K562 (cell line): Measurements from ENCODE around the gene EMC10. TPM values are rescaled to one million over a fixed set of nuclear protein-coding genes. Genes with fewer than 3 reads are reported as not detected.
A peak's percentile ranks its signal among the peaks of the same experiment; 100 is the strongest.

Experiments used
- ARNT ChIP-seq, 2 experiments: fragments of 450-650 bp; IDR thresholded peaks; 2 replicates each; pipeline ENCODE4 v1.6.1; 2016; ENCODE audit warnings: mild to moderate bottlenecking in 1 of 2
- ATF4 ChIP-seq: fragments of 450-650 bp; formaldehyde crosslinking; IDR thresholded peaks from 2 replicates; pipeline ENCODE4 v1.4.0; 2022; ENCODE audit warnings: mild to moderate bottlenecking, moderate library complexity
- CHCHD3 ChIP-seq: fragments of 250-450 bp; sonication (Bioruptor Pico); IDR thresholded peaks from 2 replicates; pipeline ENCODE4 v2.1.2; 2022; ENCODE audit warnings: mild to moderate bottlenecking
- ETV5 ChIP-seq: sonication (generic); formaldehyde crosslinking; IDR thresholded peaks from 2 replicates; pipeline ENCODE4 v1.4.0; 2020; ENCODE audit warnings: low read depth, mild to moderate bottlenecking, missing genetic modification reagents
- EWSR1 ChIP-seq: fragments of 450-650 bp; IDR thresholded peaks from 2 replicates; pipeline ENCODE4 v1.6.1; 2018; ENCODE audit warnings: borderline replicate concordance, mild to moderate bottlenecking, low read depth, moderate library complexity; ENCODE audit not compliant: partially characterized antibody
- GABPB2 ChIP-seq: fragments of 250-450 bp; sonication (Bioruptor Pico); conservative IDR thresholded peaks from 2 replicates; pipeline ENCODE4 v1.5.1; 2021; ENCODE audit warnings: mild to moderate bottlenecking
- GTF2F1 ChIP-seq: IDR thresholded peaks from 2 replicates; pipeline ENCODE4 v1.6.1; 2011; ENCODE audit warnings: low read depth, low read length, improper control_type of control experiment
- HNRNPLL ChIP-seq: fragments of 200-400 bp; formaldehyde crosslinking; IDR thresholded peaks from 2 replicates; pipeline ENCODE4 v1.6.1; 2017; ENCODE audit warnings: low read length, low read depth, mild to moderate bottlenecking; ENCODE audit not compliant: poor library complexity, severe bottlenecking
- JUNB ChIP-seq: fragments of 450-650 bp; formaldehyde crosslinking; conservative IDR thresholded peaks from 2 replicates; pipeline ENCODE4 v1.4.0; 2020; ENCODE audit warnings: mild to moderate bottlenecking
- MCM3 ChIP-seq: fragments of 450-650 bp; IDR thresholded peaks from 2 replicates; pipeline ENCODE4 v1.6.1; 2016
- MED1 ChIP-seq: sonication (generic); formaldehyde crosslinking; IDR thresholded peaks from 2 replicates; pipeline ENCODE4 v1.8.1; 2023; ENCODE audit warnings: missing genetic modification reagents, borderline replicate concordance
- MTA2 ChIP-seq: fragments of 450-650 bp; IDR thresholded peaks from 2 replicates; pipeline ENCODE4 v1.6.1; 2016; ENCODE audit warnings: low read depth
- NCOA4 ChIP-seq: fragments of 450-650 bp; IDR thresholded peaks from 2 replicates; pipeline ENCODE4 v1.6.1; 2018; ENCODE audit warnings: mild to moderate bottlenecking; ENCODE audit not compliant: partially characterized antibody
- PCBP1 ChIP-seq: fragments of 200-400 bp; formaldehyde crosslinking; IDR thresholded peaks from 2 replicates; pipeline ENCODE4 v1.6.1; 2018; ENCODE audit warnings: mild to moderate bottlenecking, low read depth, low read length; ENCODE audit not compliant: poor library complexity, severe bottlenecking
- RB1 ChIP-seq: fragments of 450-650 bp; IDR thresholded peaks from 2 replicates; pipeline ENCODE4 v1.6.1; 2017; ENCODE audit warnings: low read depth, mild to moderate bottlenecking
- RBM22 ChIP-seq: fragments of 200-400 bp; formaldehyde crosslinking; IDR thresholded peaks from 2 replicates; pipeline ENCODE4 v1.6.1; 2018; ENCODE audit warnings: low read length, low read depth; ENCODE audit not compliant: poor library complexity, severe bottlenecking
- RUNX1 ChIP-seq: sonication (generic); IDR thresholded peaks from 2 replicates; pipeline ENCODE4 v1.6.1; 2016; ENCODE audit warnings: antibody characterized with exemption, low read depth
- SAFB2 ChIP-seq: fragments of 200-400 bp; formaldehyde crosslinking; IDR thresholded peaks from 2 replicates; pipeline ENCODE4 v1.6.1; 2018; ENCODE audit warnings: borderline replicate concordance, low read length, low read depth, moderate library complexity; ENCODE audit not compliant: severe bottlenecking
- TEAD2 ChIP-seq: fragments of 450-650 bp; IDR thresholded peaks from 2 replicates; pipeline ENCODE4 v1.6.1; 2016; ENCODE audit warnings: missing genetic modification characterization, control low read depth, missing compliant biosample characterization
- TEAD4 ChIP-seq, 2 experiments: sonication (generic) in 1 of 2; formaldehyde crosslinking in 1 of 2; IDR thresholded peaks; 2 replicates each; pipeline versions ENCODE4 v1.6.1 to v1.8.0; 2012 to 2022; ENCODE audit warnings: borderline replicate concordance in 1 of 2, inconsistent platforms in 1 of 2, low read length in 1 of 2, mild to moderate bottlenecking in 1 of 2, missing genetic modification reagents in 1 of 2
- TRIM28 ChIP-seq: fragments of 450-650 bp; IDR thresholded peaks from 2 replicates; pipeline ENCODE4 v1.6.1; 2017
- WHSC1 ChIP-seq: IDR thresholded peaks from one replicate; pipeline ENCODE4 v1.6.1; 2012; ENCODE audit warnings: low read length, control low read depth, inconsistent platforms
- ZEB2 ChIP-seq: fragments of 450-650 bp; IDR thresholded peaks from 2 replicates; pipeline ENCODE4 v1.6.1; 2016
- ZFX ChIP-seq: sonication (generic); formaldehyde crosslinking; IDR thresholded peaks from 2 replicates; pipeline ENCODE4 v1.8.0; 2022; ENCODE audit warnings: mild to moderate bottlenecking, missing genetic modification reagents, moderate library complexity
- ZNF184 ChIP-seq: sonication (generic); formaldehyde crosslinking; IDR thresholded peaks from 2 replicates; pipeline ENCODE4 v1.5.0; 2020; ENCODE audit warnings: missing genetic modification reagents
- ZNF780A ChIP-seq: fragments of 250-450 bp; sonication (Bioruptor Pico); IDR thresholded peaks from 2 replicates; pipeline ENCODE4 v1.5.0; 2021; ENCODE audit warnings: mild to moderate bottlenecking
- ZSCAN29 ChIP-seq: fragments of 450-650 bp; IDR thresholded peaks from 2 replicates; pipeline ENCODE4 v1.6.1; 2017
- polyA plus RNA-seq, 8 experiments: library from polyadenylated mRNA; depleted of rRNA in 4 of 8; stranded (reverse) in 5 of 8; unstranded in 3 of 8; fragments of >200 nt; fragmentation: Nextera tagmentation in 2 of 8; fragmentation: Illumina TruSeq in 1 of 8; extraction: Ambion mirVana in 2 of 8; extraction: Trizol in 1 of 8; gene quantifications; 2 replicates each; pipeline versions ENCODE4 v1.2.1 to v1.2.3, GENCODE V29; 2011 to 2014; ENCODE audit warnings: inconsistent platforms in 1 of 8, missing spikeins in 1 of 8
- total RNA-seq, 7 experiments: library from RNA; depleted of rRNA in 6 of 7; stranded (reverse); fragments of >200 nt in 6 of 7; fragmentation: Illumina TruSeq in 2 of 7; extraction: Trizol in 2 of 7; gene quantifications; 2 replicates each; pipeline versions ENCODE4 v1.2.1 to v1.2.3, GENCODE V29; 2011 to 2021; ENCODE audit warnings: low replicate concordance in 1 of 7
- TF ChIP-seq, protein P1 (sequence below): fragments of 450-650 bp; conservative IDR thresholded peaks from 2 replicates; pipeline ENCODE4 v1.6.1; 2016; ENCODE audit warnings: missing genetic modification characterization, low read depth, mild to moderate bottlenecking, missing compliant biosample characterization, moderate library complexity
- TF ChIP-seq, protein P2 (sequence below): fragments of 450-650 bp; formaldehyde crosslinking; IDR thresholded peaks from 2 replicates; pipeline ENCODE4 v1.4.0; 2020; ENCODE audit warnings: mild to moderate bottlenecking

Gene EMC10
- total and polyA plus RNA-seq, 9 of the 15 experiments (the other 6 are each of a cell fraction or from before 2014, with no cell fraction given), result 1.4 to 46.0 (median 13.1) TPM

DNA sequence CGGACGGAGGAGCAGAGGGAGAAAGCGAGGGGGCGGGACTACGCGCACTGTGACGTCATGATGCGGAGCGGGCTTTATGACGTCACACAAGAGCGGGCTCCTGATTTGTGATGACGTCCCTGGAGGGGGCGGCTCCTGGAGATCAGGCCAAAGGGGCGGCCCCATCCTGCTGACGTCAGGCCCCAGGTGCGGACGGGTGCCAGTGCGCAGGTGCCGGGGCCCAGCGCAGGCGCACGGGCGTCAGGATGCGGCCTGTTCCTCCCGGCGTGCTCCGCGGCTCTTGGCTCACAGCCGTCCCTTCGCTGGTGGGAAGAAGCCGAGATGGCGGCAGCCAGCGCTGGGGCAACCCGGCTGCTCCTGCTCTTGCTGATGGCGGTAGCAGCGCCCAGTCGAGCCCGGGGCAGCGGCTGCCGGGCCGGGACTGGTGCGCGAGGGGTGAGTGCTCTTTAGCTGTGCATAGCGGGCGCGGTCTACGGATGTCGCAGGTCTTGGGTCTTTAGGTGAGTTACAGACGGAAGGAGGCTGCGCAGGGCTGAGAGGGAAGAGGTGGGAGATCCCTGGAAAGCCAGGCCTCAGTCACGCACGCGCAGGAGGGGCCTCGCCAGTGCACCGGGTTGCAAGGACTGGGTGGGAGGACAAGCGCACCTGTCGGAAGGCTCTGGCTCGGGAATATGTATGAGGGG is at the start of gene EMC10, which contains the start of gene GARIN5A (continued):
- no peak; the same call in 1 of the 2 replicates for TF ChIP-seq ATF4
- no peak for TF ChIP-seq SAFB2
- no peak for TF ChIP-seq RBM22
- no peak for TF ChIP-seq PCBP1
- peak; percentile 87 for TF ChIP-seq RB1
- TF ChIP-seq RUNX1, result no peak
- TF ChIP-seq, protein P1, sequence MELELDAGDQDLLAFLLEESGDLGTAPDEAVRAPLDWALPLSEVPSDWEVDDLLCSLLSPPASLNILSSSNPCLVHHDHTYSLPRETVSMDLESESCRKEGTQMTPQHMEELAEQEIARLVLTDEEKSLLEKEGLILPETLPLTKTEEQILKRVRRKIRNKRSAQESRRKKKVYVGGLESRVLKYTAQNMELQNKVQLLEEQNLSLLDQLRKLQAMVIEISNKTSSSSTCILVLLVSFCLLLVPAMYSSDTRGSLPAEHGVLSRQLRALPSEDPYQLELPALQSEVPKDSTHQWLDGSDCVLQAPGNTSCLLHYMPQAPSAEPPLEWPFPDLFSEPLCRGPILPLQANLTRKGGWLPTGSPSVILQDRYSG (tag), result no peak
- no peak for TF ChIP-seq EWSR1
- TF ChIP-seq CHCHD3 (CRISPR knock-in tag), result no peak
- TF ChIP-seq ZSCAN29, result no peak
- TF ChIP-seq ETV5 (CRISPR knock-in tag), result 0 out of 2 replicates have a peak, but pooled peaks have one; percentile 55
- no peak for TF ChIP-seq ARNT (IDR thresholded peaks at IDR 0.05)
- TF ChIP-seq ZEB2, result peak; percentile 13; the same call in 1 of the 2 replicates
- TF ChIP-seq MED1 (CRISPR knock-in tag), result no peak
- no peak for TF ChIP-seq TRIM28
- peak; percentile 32; the same call in 1 of the 2 replicates for TF ChIP-seq GTF2F1
- TF ChIP-seq ZNF780A, result no peak
- TF ChIP-seq GABPB2 (CRISPR knock-in tag), result no peak
- TF ChIP-seq JUNB (CRISPR knock-in tag), result peak; percentile 93
- TF ChIP-seq HNRNPLL, result peak; percentile 17
- no peak for TF ChIP-seq NCOA4
- TF ChIP-seq, protein P2, sequence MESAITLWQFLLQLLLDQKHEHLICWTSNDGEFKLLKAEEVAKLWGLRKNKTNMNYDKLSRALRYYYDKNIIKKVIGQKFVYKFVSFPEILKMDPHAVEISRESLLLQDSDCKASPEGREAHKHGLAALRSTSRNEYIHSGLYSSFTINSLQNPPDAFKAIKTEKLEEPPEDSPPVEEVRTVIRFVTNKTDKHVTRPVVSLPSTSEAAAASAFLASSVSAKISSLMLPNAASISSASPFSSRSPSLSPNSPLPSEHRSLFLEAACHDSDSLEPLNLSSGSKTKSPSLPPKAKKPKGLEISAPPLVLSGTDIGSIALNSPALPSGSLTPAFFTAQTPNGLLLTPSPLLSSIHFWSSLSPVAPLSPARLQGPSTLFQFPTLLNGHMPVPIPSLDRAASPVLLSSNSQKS (CRISPR knock-in tag), result no peak
- no peak for TF ChIP-seq WHSC1
- no peak for TF ChIP-seq TEAD2 (tag)
- TF ChIP-seq MCM3, result no peak
- no peak for TF ChIP-seq MTA2
- TF ChIP-seq ZFX (CRISPR knock-in tag), result peak; percentile 83
- no peak for TF ChIP-seq TEAD4 (IDR thresholded peaks at IDR 0.05; ENCODE audit: low read length)
- no peak for TF ChIP-seq TEAD4 (CRISPR knock-in tag; IDR thresholded peaks at IDR 0.05; ENCODE audit: borderline replicate concordance)
- no peak for TF ChIP-seq ZNF184 (CRISPR knock-in tag)
